Hematopoietic multipotent progenitor cell (in vitro differentiated cells): ENCODE measurements around the gene IL20RB. TPM values are rescaled to one million over a fixed set of nuclear protein-coding genes. Genes with fewer than 3 reads are reported as not detected.
"Not testable (repeated sequence)": the region's sequence is repeated elsewhere in the genome, so short reads cannot be mapped to it uniquely, and the experiment has no call there.

ENCODE experiments used
- DNase-seq, 3 donors: peaks; one replicate each; pipeline ENCODE4 v3.0.0-alpha.2; 2011 to 2015; ENCODE audit warnings: low read depth in 2 of 3, low spot score in 2 of 3
- total RNA-seq: library from RNA; depleted of rRNA; stranded (reverse); fragments of >200 nt; gene quantifications from one replicate; pipeline ENCODE4 v1.2.3, GENCODE V29; 2012

Gene IL20RB
- total RNA-seq, 1 donor = 0.54 TPM

- peak in 1 of 3 donors; percentile 42 for DNase-seq
Measured at GRCh38 chr3:136942803-136943202, 15.0 kb upstream of the IL20RB start.

GRCh38 chr3:136943436-136943835 is 14.3 kb upstream of the IL20RB start:
- DNase-seq = no peak

- DNase-seq = no peak
Measured at GRCh38 chr3:136946978-136947377, 10.8 kb upstream of the IL20RB start.

GRCh38 chr3:136947477-136947876 is 10.3 kb upstream of the IL20RB start:
- no peak for DNase-seq

- no peak for DNase-seq
Measured at GRCh38 chr3:136949146-136949545, 8.6 kb upstream of the IL20RB start.

GRCh38 chr3:136949708-136950107 is 8.1 kb upstream of the IL20RB start:
- peak in 1 of 3 donors; percentile 28 for DNase-seq

GRCh38 chr3:136950623-136951022 is 7.2 kb upstream of the IL20RB start:
- DNase-seq = no peak

GRCh38 chr3:136952292-136952691 is 5.5 kb upstream of the IL20RB start:
- no peak for DNase-seq

GRCh38 chr3:136954251-136954650 is 3.5 kb upstream of the IL20RB start:
- no peak for DNase-seq

- no peak for DNase-seq
Measured at GRCh38 chr3:136954980-136955780, 2.6 kb upstream of the IL20RB start.

- DNase-seq = no peak
Measured at GRCh38 chr3:136955813-136956212, 2.0 kb upstream of the IL20RB start.

- DNase-seq = no peak
Measured at GRCh38 chr3:136956971-136957370, 812 bp upstream of the IL20RB start.

- no peak for DNase-seq
Measured at GRCh38 chr3:136958939-136959338, 1.2 kb downstream of the IL20RB start.

- no peak for DNase-seq
Measured at GRCh38 chr3:136959599-136959998, 1.8 kb downstream of the IL20RB start.

GRCh38 chr3:136960838-136961836 is 3.4 kb downstream of the IL20RB start:
- DNase-seq = no peak

GRCh38 chr3:136962927-136963326 is 5.1 kb downstream of the IL20RB start:
- DNase-seq = no peak

GRCh38 chr3:136969539-136969938 is 11.8 kb downstream of the IL20RB start:
- DNase-seq = not testable (repeated sequence)

- DNase-seq = no peak
Measured at GRCh38 chr3:136973352-136973751, 15.6 kb downstream of the IL20RB start.

- no peak for DNase-seq
Measured at GRCh38 chr3:136974670-136975069, 16.9 kb downstream of the IL20RB start.

GRCh38 chr3:136979204-136979603 is 21.4 kb downstream of the IL20RB start:
- no peak for DNase-seq

GRCh38 chr3:136979684-136980083 is 21.9 kb downstream of the IL20RB start:
- DNase-seq = no peak
